PC-9 (cell line): Measurements from ENCODE around the gene WT1. TPM values are rescaled to one million over a fixed set of nuclear protein-coding genes. Genes with fewer than 3 reads are reported as not detected.

Experiments
- BruUV-seq: library from RNA; stranded (reverse); fragments of 400-500 nt; replicated peaks from 2 replicates; lab custom pipeline; 2021; lab: Mats Ljungman, UMichigan
- CTCF ChIA-PET: fragments of 300-600 bp; sonication (Branson Sonifier 250); formaldehyde crosslinking; loops from one replicate; lab custom pipeline; 2022; ENCODE audit warnings: antibody characterized with exemption; lab: Charles Lee
- POLR2A ChIA-PET: fragments of 300-600 bp; sonication (Branson Sonifier 250); formaldehyde crosslinking; loops from one replicate; lab custom pipeline; 2022; ENCODE audit warnings: antibody characterized with exemption; ENCODE audit not compliant: unreplicated experiment; lab: Charles Lee
- DNase-seq, 2 experiments: peaks; one replicate each; pipeline versions ENCODE4 v3.0.0 to v3.0.0-alpha.2; 2015 to 2022; ENCODE audit warnings: mixed read lengths in 1 of 2
- H2AFZ ChIP-seq: fragments of 200-600 bp; sonication (generic); 2 replicates; pipeline ENCODE4 v1.8.1; 2017; ENCODE audit warnings: antibody characterized with exemption
- H3F3A ChIP-seq: fragments of 200-600 bp; sonication (generic); 2 replicates; pipeline ENCODE4 v1.8.1; 2017; ENCODE audit warnings: antibody characterized with exemption, mild to moderate bottlenecking, low read depth; ENCODE audit not compliant: insufficient read depth
- H3K27ac ChIP-seq: fragments of 200-600 bp; sonication (generic); 2 replicates; pipeline ENCODE4 v1.6.1; 2016; ENCODE audit warnings: mixed run types
- H3K27me3 ChIP-seq: fragments of 200-600 bp; sonication (generic); 2 replicates; pipeline ENCODE4 v1.6.1; 2016; ENCODE audit warnings: low read depth, mixed run types; ENCODE audit not compliant: insufficient read depth
- H3K36me3 ChIP-seq: fragments of 200-600 bp; sonication (generic); 2 replicates; pipeline ENCODE4 v1.6.1; 2016; ENCODE audit warnings: low read depth, mixed run types
- H3K4me1 ChIP-seq: fragments of 200-600 bp; sonication (generic); replicated peaks from 2 replicates; pipeline ENCODE4 v1.6.1; 2016; ENCODE audit warnings: mixed run types; ENCODE audit not compliant: insufficient read depth
- H3K4me2 ChIP-seq: fragments of 200-600 bp; sonication (generic); 2 replicates; pipeline ENCODE4 v1.6.1; 2017; ENCODE audit warnings: mixed run types
- H3K4me3 ChIP-seq: fragments of 200-600 bp; sonication (generic); 2 replicates; pipeline ENCODE4 v1.6.1; 2016; ENCODE audit warnings: mixed run types
- H3K79me2 ChIP-seq: fragments of 200-600 bp; sonication (generic); 2 replicates; pipeline ENCODE4 v1.6.1; 2017; ENCODE audit warnings: low read depth, mixed run types
- H3K9me2 ChIP-seq: fragments of 200-600 bp; sonication (generic); 2 replicates; pipeline ENCODE4 v1.8.1; 2017; ENCODE audit warnings: mild to moderate bottlenecking; ENCODE audit not compliant: insufficient read depth
- H3K9me3 ChIP-seq: fragments of 200-600 bp; sonication (generic); 2 replicates; pipeline ENCODE4 v1.8.1; 2016; ENCODE audit warnings: low read depth; ENCODE audit not compliant: insufficient read depth
- H4K20me1 ChIP-seq: fragments of 200-600 bp; sonication (generic); 2 replicates; pipeline ENCODE4 v1.8.1; 2017; ENCODE audit not compliant: insufficient read depth
- EZH2 ChIP-seq: fragments of 200-600 bp; sonication (generic); IDR thresholded peaks from 2 replicates; pipeline ENCODE4 v1.8.0; 2017; ENCODE audit warnings: antibody characterized with exemption, low read depth
- intact Hi-C: fragments of 100-400 bp; cut with micrococcal nuclease; formaldehyde crosslinking; loops from one replicate; pipeline ENCODE4 v1.10.0; 2022; ENCODE audit not compliant: unreplicated experiment
- total RNA-seq: library from RNA; stranded (reverse); gene quantifications from 2 replicates; pipeline ENCODE4 v1.2.3, GENCODE V29; 2021
- TF ChIP-seq, protein P1 (sequence below): fragments of 200-600 bp; sonication (generic); conservative IDR thresholded peaks from 2 replicates; pipeline ENCODE4 v1.6.1; 2017; ENCODE audit warnings: mixed run types, antibody characterized with exemption, mild to moderate bottlenecking, moderate library complexity

Gene WT1
- total RNA-seq, 1 experiment from 2014 or later: not detected

DNA sequence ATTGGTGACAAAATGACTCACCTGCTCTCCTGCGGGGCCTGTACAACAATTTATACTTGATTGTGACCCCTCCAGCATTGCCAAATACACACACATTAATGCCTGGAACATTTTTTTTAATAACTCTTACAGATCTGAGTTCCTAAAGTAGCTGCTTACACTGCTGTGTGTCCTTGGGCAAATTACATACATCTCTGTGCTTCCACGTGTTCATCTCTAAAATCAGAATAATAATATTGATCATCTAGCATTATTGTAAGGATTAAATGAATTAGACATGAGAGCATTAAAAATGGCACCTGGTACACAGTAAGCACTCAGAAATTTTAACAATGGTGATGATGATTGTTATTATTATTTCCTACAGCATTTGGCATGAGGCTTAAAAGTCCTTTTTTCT lies 21.5 kb upstream of the WT1 start:
- Histone ChIP-seq H3K27me3 (no peaks in the 10 kb centered on the region), H3K4me3 (no peak overlapping the region), H3K27ac (no peak overlapping the region), H3K36me3 (no peaks in the 10 kb centered on the region), H3K4me1 (no peaks in the 10 kb centered on the region), H3K4me2 (no peak overlapping the region), H3K9me2 (no peaks in the 10 kb centered on the region), H3K9me3 (no peaks in the 10 kb centered on the region), H2AFZ (no peak overlapping the region), H4K20me1 (no peaks in the 10 kb centered on the region), H3K79me2 (no peaks in the 10 kb centered on the region), H3F3A (no peaks in the 10 kb centered on the region)
- intact Hi-C loops: no loop called here
- TF ChIP-seq, protein P1, sequence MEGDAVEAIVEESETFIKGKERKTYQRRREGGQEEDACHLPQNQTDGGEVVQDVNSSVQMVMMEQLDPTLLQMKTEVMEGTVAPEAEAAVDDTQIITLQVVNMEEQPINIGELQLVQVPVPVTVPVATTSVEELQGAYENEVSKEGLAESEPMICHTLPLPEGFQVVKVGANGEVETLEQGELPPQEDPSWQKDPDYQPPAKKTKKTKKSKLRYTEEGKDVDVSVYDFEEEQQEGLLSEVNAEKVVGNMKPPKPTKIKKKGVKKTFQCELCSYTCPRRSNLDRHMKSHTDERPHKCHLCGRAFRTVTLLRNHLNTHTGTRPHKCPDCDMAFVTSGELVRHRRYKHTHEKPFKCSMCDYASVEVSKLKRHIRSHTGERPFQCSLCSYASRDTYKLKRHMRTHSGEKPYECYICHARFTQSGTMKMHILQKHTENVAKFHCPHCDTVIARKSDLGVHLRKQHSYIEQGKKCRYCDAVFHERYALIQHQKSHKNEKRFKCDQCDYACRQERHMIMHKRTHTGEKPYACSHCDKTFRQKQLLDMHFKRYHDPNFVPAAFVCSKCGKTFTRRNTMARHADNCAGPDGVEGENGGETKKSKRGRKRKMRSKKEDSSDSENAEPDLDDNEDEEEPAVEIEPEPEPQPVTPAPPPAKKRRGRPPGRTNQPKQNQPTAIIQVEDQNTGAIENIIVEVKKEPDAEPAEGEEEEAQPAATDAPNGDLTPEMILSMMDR: no peak
- no peak for TF ChIP-seq EZH2
- DNase-seq: no peak
- POLR2A ChIA-PET: no interaction called here
- CTCF ChIA-PET: no interaction called here
- no TSS peak for BruUV-seq

DNA sequence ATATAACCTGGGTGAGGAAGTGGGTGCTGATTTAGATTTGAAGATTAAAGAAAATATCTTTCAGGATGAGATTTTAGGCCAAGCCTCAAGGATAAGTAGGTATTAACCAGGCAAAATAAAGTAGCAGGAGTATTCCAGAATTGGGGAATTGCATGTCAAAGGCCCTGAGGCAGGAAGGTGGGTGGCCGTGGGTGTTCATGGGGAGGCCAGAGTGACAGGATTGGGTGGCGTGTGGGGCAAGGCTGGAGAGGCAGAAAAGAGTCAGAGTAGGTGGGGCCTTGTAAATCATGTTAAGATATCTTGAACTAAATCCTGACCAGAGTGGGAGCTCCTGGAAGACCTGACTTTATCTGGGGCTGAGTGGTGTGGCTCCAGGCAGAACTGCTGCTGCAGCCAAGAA lies 19.7 kb upstream of the WT1 start:
- no peak overlapping the region for H3K27ac ChIP-seq
- no peaks in the 10 kb centered on the region for H3K79me2 ChIP-seq
- no peaks in the 10 kb centered on the region for H3F3A ChIP-seq
- H3K4me3 ChIP-seq: no peak overlapping the region
- ChIA-PET CTCF (no interaction called here), POLR2A (no interaction called here)
- H3K9me3 ChIP-seq: no peaks in the 10 kb centered on the region
- H4K20me1 ChIP-seq: no peaks in the 10 kb centered on the region
- intact Hi-C loops: no loop called here
- no peak overlapping the region for H3K4me2 ChIP-seq
- H3K36me3 ChIP-seq: no peaks in the 10 kb centered on the region
- H2AFZ ChIP-seq: no peak overlapping the region
- no peaks in the 10 kb centered on the region for H3K4me1 ChIP-seq
- H3K27me3 ChIP-seq: peaks cover 4% of the 10 kb centered on the region; the same call in 1 of the 2 replicates
- no peak for TF ChIP-seq EZH2
- TF ChIP-seq, protein P1: no peak
- H3K9me2 ChIP-seq: no peaks in the 10 kb centered on the region
- no TSS peak for BruUV-seq
- DNase-seq: no peak

DNA sequence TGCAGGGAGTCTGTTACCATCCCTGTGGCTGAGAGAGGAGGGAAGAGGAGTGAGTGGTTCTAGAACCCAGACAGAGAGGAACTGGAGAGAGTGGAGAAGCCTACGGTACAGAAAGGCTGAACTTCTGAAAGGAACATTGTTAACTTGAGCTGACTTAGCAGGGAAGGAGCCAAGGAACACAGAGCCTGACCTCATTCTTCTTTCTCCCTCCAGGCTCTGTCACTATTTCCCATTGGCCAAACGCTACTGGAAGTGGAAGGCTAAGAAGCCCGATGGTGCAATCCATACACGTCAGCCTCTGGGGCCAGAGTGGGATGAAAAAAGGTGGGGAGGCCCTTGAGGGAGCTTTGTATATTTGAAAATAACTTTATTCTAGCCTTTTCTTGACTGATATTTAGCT lies 16.5 kb upstream of the WT1 start:
- DNase-seq: no peak
- CTCF ChIA-PET: no interaction called here
- no peaks in the 10 kb centered on the region for H3K36me3 ChIP-seq

More for the DNA sequence above, 16.5 kb upstream of the WT1 start:
- no peak overlapping the region for H3K27ac ChIP-seq
- H3K4me1 ChIP-seq: no peaks in the 10 kb centered on the region
- intact Hi-C loops: no loop called here
- no peaks in the 10 kb centered on the region for H3F3A ChIP-seq
- H3K79me2 ChIP-seq: no peaks in the 10 kb centered on the region
- no peak overlapping the region for H2AFZ ChIP-seq
- H3K9me2 ChIP-seq: no peaks in the 10 kb centered on the region
- no peaks in the 10 kb centered on the region for H3K9me3 ChIP-seq
- no TSS peak for BruUV-seq
- H3K4me2 ChIP-seq: no peak overlapping the region
- H3K4me3 ChIP-seq: no peak overlapping the region
- POLR2A ChIA-PET: no interaction called here
- peaks cover 4% of the 10 kb centered on the region; the same call in 1 of the 2 replicates for H3K27me3 ChIP-seq
- no peaks in the 10 kb centered on the region for H4K20me1 ChIP-seq
- TF ChIP-seq, protein P1: no peak
